CD4-positive, alpha-beta T cell treated with Interleukin-6 at 100 ng/mL for 8 hours (primary cell): Measurements from ENCODE around the gene NGEF.

ENCODE experiments used
- DNase-seq: peaks from one replicate; pipeline ENCODE4 v3.0.0-alpha.2; 2020; ENCODE audit warnings: mixed read lengths, low spot score

NGEF gene

DNA sequence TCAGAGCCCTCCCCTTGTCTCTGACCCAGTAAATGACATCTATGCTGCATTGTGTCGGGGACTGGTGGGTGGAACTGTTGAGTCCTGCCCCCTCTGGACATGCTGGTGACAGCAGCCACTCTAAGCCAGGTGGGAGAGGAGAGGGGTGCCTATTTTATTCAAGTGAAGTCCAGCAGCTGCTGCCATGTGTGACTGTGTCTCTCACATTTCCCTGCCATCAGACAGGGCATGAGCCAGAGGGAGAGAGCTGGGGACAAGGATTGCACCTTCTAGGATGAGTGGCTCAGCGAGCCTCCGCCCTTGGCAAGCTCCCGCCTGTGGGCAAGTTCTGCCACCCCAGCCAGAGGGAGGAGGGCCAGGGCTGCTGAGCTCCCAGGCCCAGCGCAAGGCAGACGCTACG, 13.7 kb downstream of the NGEF start:
- no peak for DNase-seq

- DNase-seq: no peak
Observed at GRCh38 chr2:232998666-232998985, 14.4 kb downstream of the NGEF start.

GRCh38 chr2:232997749-232998665, 15.0 kb downstream of the NGEF start:
- DNase-seq: no peak

- DNase-seq: no peak
Observed at GRCh38 chr2:232994446-232994845, 18.6 kb downstream of the NGEF start.

GRCh38 chr2:232993231-232993821, 19.7 kb downstream of the NGEF start:
- no peak for DNase-seq

GRCh38 chr2:232986155-232986554, 26.9 kb downstream of the NGEF start:
- DNase-seq: no peak

DNA sequence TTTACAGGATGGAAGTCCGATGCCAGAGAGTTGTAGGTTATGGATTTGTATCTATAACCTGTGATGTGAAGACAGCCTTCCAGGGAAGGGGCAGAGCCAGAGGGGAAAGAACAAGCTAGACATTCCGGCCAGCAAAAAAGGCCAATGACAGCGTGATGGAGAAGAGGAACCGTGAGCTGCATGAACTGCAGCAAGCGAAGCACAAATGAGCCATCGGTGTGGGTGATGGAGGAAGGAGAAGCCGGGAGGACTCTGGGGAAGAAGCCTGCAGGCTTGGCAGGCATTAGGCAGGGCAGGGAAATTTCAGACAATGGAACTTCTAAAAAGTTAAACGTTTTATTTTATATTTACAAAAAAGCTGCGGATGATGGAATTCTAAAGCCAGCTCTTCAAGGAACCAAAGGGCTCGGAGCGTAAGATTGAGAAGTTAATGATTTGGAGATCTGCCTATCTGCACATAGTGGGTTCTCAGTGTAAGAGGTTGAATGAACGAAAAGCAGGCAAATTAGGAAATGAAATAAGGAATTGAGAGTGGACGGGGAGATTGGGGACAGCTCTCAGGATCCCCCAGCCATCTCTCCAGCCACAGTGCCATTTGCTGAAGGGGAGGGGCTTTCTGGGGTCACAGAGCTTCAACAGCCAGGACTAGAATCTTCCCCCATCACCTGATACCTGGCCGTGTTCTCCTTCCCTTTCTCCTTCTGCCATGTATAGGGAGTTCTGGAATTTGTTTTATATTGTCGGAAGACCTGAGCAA, 28.4 kb downstream of the NGEF start:
- no peak for DNase-seq

DNA sequence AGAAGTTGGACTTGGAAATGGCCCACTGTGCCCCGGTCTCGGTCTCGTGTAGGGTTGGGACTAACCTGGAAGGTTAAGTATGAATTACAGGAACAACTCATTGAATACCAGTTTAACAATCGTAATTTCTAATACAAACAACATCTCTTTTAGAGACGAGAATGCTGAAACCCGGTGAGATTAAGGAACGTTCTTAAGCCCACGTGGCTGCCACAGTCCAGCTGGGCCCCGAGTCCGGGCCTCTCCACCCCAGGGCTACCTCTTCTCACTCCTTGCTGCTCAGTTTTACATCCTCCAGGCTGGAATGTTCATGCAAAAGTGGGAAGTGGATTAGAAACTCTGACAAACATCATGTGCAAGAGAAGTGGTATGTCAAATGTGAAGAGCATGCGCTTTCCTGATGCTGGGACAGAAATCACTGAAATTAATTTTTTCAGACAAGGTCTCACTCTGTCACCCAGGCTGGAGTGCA, 29.4 kb downstream of the NGEF start:
- no peak for DNase-seq

DNA sequence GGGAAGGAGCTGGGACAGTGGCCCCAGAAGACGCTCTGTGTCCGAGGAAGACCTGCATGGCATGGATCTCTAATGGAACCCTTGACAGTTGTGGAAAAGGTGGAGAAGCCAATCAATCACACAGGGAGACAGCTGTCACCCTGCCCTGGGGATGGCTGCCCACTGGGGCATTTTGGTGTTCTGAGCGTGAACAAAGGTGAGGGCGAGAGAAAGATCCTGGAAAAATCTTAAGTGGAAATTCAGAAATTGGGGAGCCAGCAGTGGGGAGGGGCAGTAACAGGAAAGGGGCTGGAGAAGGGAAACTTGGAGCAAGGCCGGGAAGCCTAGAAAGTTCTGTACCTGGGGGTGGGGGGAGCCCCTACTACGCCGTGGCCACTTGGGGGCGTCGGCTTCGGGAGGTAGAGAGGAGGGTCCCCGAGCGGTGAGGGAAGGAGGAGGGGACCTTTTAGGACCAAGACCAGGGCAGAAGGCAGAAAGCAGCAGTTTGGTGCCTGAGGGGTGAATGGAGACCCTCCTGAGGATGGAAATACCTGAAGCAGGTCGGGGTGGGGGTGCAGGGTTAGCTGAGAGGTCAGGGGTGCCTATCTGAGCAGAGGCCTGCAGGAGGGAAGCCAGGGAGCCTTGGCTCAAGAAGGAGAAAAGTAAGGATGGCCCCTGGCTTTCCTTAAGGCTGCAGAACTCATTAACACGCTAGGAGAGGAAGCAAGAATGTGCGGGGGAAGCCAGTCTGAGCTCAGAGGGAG, 30.0 kb downstream of the NGEF start:
- no peak for DNase-seq

DNA sequence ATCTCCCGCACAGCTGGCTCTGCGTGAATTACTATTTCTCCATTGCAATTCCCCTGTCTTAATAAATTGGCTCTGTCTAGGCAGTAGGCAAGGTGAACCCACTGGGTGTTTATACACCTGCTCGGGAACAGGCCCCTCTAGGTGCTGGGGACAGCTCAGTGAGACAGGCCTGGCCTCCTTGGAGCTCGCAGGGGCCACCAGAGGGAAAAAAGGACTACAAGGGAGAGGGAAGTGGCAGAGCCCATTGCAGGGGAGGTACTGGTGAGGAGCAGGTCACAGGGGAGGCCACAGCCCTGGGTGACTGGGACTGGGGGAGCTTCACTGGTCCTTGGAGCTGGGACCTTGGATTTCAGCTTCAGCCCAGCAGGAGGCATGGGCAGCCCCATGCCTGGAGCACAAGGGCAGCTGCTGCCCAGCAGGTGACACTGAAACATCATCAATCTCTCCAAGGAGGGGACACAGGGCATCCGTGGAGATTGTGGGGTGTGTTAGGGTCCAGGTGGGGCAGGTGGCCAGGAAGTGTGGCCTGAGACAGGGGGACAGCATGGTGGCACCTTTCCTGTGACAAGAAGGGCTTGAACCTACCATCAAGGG, 31.2 kb downstream of the NGEF start:
- DNase-seq: no peak

- DNase-seq: no peak
Observed at GRCh38 chr2:232981356-232981755, 31.7 kb downstream of the NGEF start.

DNA sequence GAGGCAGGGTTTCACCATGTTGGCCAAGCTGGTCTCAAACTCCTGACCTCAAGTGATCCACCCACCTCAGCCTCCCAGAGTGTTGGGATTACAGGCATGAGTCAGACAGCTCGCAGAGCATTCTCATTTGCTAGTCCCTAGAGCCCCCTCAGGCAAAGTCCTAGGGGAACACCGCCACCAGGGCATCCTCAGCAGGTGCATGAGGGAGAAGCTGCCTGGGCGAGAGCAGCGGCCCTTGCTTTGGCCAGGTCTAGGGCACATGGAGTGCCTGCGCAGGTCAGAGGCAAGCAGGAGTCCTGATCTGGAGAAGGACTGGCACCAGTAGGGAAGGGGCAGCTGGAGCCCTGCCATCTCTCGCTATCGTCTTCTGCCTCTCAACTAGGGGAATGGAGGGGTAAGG, 32.4 kb downstream of the NGEF start:
- no peak for DNase-seq

DNA sequence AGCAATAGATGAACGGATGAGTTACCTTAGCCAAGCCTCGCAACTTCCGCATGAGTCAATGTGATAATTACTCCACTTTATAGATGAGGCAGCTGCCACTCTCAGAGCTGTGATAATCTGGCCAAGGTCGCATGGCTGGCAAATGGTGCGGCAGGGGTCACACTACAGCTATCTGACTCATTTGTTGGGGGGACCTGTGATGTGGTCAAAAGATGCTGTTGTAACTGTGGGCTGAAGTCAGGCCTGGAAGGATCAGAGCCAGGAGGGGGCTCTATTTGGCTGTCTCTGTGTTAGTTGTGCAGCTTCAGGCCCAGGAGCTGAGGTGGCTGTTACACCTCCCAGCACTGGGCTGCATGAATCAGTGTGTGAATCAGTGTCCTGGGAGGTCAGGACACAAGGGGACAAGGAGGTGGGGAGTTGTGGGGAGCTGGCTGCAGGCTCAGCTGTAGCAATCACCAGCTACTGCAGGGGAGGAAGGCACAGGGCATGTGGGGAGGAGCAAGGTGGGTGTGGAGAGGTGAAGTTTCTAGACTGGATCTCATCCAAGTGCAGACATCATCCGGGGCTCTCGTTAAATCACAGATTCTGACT, 33.1 kb downstream of the NGEF start:
- no peak for DNase-seq

DNA sequence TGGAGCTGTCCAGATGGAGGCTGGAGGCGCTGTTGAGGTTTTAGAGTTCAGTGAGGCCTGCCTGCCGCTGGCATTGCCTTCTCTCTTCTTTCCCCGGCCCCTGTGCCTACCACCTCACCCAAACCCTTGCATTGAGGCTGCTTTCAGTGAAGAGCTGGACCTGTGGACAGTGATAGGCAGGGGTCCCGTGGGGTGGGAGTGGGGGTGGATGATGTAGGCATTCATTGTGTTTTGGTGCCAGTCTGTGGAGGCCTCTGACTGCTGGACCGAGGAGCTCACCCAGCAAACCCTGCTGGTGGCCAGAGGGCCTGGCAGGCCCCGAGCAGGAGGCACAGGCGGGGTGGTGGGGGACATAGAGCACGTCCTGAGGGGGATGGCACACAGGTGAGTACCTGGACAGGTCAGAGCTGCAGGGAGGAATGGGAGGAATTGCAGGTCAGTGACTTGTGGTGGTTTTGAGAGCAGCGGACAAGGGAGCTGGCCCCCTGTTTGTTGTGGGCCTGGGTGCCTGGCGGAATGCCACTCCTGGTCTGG, 35.6 kb downstream of the NGEF start:
- DNase-seq: no peak

GRCh38 chr2:232976666-232977437, 36.2 kb downstream of the NGEF start:
- DNase-seq: no peak

- no peak for DNase-seq
Observed at GRCh38 chr2:232976176-232976575, 36.9 kb downstream of the NGEF start.

- DNase-seq: no peak
Observed at GRCh38 chr2:232974396-232974795, 38.7 kb downstream of the NGEF start.

- no peak for DNase-seq
Observed at GRCh38 chr2:232973796-232974195, 39.3 kb downstream of the NGEF start.

- no peak for DNase-seq
Observed at GRCh38 chr2:232973011-232973735, 39.9 kb downstream of the NGEF start.

DNA sequence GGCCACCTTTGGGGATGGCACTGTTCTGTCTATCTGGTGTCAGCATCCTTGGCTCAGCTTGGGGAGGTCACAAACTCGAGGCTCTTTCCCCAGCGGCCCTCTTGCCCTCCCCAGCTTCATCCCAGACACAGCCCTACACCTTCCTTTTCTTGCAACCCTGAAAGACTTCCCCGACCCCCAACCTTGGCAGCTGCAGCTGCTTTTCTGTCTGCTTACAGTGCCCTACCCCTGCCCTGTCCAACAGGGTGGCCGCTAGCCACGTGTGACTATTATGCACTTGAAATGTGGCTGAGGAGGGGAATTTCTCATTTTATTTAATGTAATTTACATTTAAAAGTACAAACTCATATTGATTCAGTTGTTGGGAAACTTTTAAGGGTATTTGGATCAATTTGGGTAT, 41.3 kb downstream of the NGEF start:
- no peak for DNase-seq
